Measurements from ENCODE around the gene PCDHGA8. TPM values are rescaled to one million over a fixed set of nuclear protein-coding genes. Genes with fewer than 3 reads are reported as not detected.
"Not testable (repeated sequence)": the region's sequence is repeated elsewhere in the genome, so short reads cannot be mapped to it uniquely, and the experiment has no call there.

PCDHGA8 gene
- total RNA-seq, 1 donor from 2014 or later, result 0.15 TPM

- intact Hi-C loops (cut with micrococcal nuclease), result loop anchor here (5.0 kb wide), 1 partner anchor 36 kb away; the partner anchor contains the start of gene PCDHGA5
Measured at GRCh38 chr5:141398608-141399007, 6.2 kb downstream of the PCDHGA8 start.

- intact Hi-C loops (cut with micrococcal nuclease), result loop anchor here (5.0 to 10.0 kb wide), 2 partner anchors 37 to 165 kb away; partner anchors contain the start of gene PCDHGA5
Measured at GRCh38 chr5:141399555-141400258, 7.3 kb downstream of the PCDHGA8 start.

GRCh38 chr5:141402553-141403243 lies 10.3 kb downstream of the PCDHGA8 start, which contains the start of gene PCDHGA9:
TSS of gene PCDHGA9 (plus strand) at chr5:141402778. CDS start at chr5:141402953, 175 bp downstream.
- intact Hi-C loops (cut with micrococcal nuclease), result loop anchor here (10.0 kb wide), 1 partner anchor 168 kb away; no protein-coding TSS in a partner anchor

DNA sequence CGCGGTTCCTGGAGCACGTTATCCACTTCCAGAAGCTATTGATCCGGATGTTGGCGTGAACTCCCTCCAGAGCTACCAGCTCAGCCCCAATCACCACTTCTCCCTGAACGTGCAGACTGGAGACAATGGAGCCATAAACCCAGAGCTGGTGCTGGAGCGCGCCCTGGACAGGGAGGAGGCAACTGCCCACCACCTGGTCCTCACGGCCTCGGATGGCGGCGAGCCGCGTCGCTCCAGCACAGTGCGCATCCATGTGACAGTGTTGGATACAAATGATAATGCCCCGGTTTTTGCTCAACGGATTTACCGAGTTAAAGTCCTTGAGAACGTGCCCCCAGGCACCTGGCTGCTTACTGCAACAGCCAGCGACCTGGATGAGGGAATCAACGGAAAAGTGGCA lies 11.0 kb downstream of the PCDHGA8 start:
- intact Hi-C loops (cut with micrococcal nuclease), result loop anchor here (10.0 kb wide), 1 partner anchor 169 kb away; no protein-coding TSS in a partner anchor

DNA sequence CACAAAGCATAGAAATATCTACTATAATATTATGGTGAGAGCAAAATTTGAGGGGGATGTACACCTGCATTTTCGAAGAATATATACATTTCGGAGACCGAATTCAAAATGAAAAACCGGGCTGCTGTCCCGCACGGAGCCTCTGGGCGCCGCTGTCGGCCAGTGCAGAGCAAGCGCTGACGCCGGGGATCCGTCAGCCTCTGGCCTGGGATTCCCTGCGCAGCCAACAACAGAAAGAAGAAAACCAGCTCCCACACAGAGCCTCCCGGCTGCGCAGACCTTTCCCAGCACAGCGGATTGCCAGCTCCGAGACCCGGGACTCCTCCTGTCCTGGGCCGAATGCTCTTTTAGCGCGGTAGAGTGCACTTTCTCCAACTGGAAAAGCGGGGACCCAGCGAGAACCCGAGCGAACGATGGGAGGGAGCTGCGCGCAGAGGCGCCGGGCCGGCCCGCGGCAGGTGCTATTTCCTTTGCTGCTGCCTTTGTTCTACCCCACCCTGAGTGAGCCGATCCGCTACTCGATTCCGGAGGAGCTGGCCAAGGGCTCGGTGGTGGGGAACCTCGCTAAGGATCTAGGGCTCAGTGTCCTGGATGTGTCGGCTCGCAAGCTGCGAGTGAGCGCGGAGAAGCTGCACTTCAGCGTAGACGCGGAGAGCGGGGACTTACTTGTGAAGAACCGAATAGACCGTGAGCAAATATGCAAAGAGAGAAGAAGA lies 15.5 kb downstream of the PCDHGA8 start, which contains the start of gene PCDHGB6:
Gene PCDHGB6 (plus strand): TSS at position 232 of the 716 bp plus-strand sequence. CDS start 182 bp downstream, at position 414.
- intact Hi-C loops (cut with micrococcal nuclease), result loop anchor here (1.0 to 10.0 kb wide), 2 partner anchors 156 to 173 kb away; no protein-coding TSS in a partner anchor

- intact Hi-C loops (cut with micrococcal nuclease), result loop anchor here (1.0 to 10.0 kb wide), 3 partner anchors 47 to 175 kb away; partner anchors contain the start of gene PCDHGA5
Measured at GRCh38 chr5:141409598-141410306, 17.3 kb downstream of the PCDHGA8 start.

DNA sequence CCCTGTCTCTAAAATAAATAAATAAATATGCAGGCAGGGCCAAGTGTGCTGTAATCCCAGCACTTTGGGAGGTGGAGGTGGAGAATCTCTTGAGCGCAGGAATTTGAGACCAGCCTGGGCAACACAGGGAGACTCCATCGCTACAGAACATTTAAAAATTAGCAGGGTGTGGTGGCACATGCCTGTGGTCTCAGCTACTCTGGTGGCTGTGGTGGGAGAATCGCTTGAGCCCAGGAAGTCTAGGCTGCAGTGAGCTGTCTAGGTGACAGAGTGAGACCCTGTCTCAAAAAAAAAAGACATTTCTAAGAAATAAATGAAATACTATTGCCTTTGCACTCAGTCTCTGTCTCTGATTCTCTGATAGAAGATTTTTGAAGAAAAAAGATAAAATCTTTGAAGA lies 19.1 kb downstream of the PCDHGA8 start:
- intact Hi-C loops (cut with micrococcal nuclease), result loop anchor here (5.0 kb wide), 1 partner anchor 49 kb away; the partner anchor contains the start of gene PCDHGA5

GRCh38 chr5:141412854-141413539 lies 20.6 kb downstream of the PCDHGA8 start, which contains the start of gene PCDHGA10:
TSS of gene PCDHGA10 (plus strand) at chr5:141412987. CDS start at chr5:141413176, 189 bp downstream.
- intact Hi-C loops (cut with micrococcal nuclease), result loop anchor here (1.0 to 5.0 kb wide), 4 partner anchors 51 to 151 kb away; partner anchors contain the start of gene PCDHGA5

DNA sequence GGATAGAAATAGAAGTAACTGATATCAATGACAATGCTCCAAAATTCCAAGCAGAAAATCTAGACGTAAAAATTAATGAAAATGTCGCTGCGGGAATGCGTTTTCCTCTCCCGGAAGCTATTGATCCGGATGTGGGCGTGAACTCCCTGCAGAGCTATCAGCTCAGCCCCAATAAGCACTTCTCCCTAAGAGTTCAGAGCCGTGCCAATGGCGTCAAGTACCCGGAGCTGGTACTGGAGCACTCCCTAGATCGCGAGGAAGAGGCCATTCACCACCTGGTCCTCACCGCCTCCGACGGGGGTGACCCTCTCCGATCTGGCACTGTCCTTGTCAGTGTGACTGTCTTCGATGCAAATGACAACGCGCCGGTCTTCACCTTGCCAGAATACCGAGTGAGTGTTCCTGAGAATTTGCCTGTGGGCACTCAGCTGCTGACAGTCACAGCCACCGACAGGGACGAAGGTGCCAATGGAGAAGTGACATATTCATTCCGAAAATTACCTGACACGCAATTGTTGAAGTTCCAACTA lies 21.2 kb downstream of the PCDHGA8 start:
- intact Hi-C loops (cut with micrococcal nuclease), result loop anchor here (1.0 to 5.0 kb wide), 3 partner anchors 51 to 151 kb away; partner anchors contain the start of gene PCDHGA5

GRCh38 chr5:141414548-141415274 lies 22.3 kb downstream of the PCDHGA8 start:
- intact Hi-C loops (cut with micrococcal nuclease), result loop anchor here (5.0 kb wide), 1 partner anchor 52 kb away; the partner anchor contains the start of gene PCDHGA5

- intact Hi-C loops (cut with micrococcal nuclease), result not testable (repeated sequence)
Measured at GRCh38 chr5:141415275-141415618, 22.8 kb downstream of the PCDHGA8 start.

- intact Hi-C loops (cut with micrococcal nuclease), result loop anchor here (1.0 to 2.0 kb wide), 4 partner anchors 95 to 141 kb away; partner anchors contain the start of gene TAF7
Measured at GRCh38 chr5:141417494-141418172, 25.2 kb downstream of the PCDHGA8 start, which contains the start of gene PCDHGB7. TSS of gene PCDHGB7 (plus strand) at chr5:141417677. CDS start at chr5:141417860, 183 bp downstream.

DNA sequence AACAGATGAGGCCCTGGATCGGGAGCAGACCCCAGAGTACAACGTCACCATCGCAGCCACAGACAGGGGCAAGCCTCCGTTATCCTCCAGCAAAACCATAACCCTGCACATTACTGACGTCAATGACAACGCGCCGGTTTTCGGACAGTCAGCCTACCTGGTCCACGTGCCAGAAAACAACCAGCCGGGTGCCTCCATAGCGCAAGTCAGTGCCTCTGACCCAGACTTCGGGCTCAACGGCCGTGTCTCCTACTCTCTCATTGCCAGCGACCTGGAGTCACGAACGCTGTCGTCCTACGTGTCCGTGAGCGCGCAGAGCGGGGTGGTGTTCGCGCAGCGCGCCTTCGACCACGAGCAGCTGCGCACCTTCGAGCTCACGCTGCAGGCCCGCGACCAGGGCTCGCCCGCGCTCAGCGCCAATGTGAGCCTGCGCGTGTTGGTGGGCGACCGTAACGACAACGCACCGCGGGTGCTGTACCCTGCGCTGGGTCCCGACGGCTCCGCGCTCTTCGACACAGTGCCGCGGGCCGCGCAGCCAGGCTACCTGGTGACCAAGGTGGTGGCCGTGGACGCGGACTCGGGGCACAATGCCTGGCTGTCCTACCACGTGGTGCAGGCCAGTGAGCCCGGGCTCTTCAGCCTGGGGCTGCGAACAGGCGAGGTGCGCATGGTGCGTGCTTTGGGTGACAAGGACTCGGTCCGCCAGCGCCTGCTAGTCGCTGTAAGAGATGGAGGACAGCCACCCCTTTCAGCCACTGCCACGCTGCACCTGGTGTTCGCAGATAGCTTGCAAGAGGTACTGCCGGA lies 26.8 kb downstream of the PCDHGA8 start:
- intact Hi-C loops (cut with micrococcal nuclease), result no loop called here

DNA sequence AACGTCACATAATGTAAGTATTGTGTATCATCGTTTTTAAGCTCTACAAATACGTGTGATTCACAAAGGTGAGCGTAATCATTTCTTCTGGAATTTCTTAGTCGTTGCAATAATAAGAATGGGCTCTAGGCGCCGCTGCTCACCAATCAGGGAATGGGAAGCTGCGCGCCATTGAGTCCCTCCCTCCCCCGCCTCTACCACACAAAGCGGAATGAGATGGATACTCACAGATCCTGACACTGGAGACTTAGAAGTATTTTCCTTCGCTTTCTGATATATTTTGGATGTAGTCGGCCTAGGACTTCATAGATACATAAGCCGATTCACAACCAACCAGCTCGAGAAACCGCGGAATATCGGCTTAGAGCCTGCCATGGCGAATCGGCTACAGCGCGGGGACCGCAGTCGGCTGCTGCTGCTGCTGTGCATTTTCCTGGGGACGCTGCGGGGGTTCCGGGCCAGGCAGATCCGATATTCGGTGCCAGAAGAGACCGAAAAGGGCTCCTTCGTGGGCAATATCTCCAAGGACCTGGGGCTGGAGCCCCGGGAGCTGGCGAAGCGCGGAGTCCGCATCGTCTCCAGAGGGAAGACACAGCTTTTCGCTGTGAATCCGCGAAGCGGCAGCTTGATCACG lies 28.5 kb downstream of the PCDHGA8 start, which contains the start of gene PCDHGA11:
Gene PCDHGA11 (plus strand): TSS at position 197 of the 634 bp plus-strand sequence. CDS start 177 bp downstream, at position 374.
- intact Hi-C loops (cut with micrococcal nuclease), result loop anchor here (1.0 to 10.0 kb wide), 4 partner anchors 56 to 576 kb away; partner anchors contain the start of genes PCDHA8, PCDHA9, PCDHGA4 and PCDHGB2

DNA sequence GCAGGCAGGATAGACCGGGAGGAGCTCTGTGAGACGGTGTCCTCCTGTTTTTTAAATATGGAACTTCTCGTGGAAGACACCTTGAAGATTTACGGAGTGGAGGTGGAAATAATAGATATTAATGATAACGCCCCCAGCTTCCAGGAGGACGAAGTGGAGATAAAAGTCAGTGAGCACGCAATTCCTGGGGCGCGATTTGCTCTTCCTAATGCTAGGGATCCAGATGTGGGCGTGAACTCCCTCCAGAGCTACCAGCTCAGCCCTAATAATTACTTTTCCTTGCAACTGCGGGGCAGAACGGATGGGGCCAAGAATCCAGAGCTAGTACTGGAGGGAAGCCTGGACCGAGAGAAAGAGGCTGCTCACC lies 29.0 kb downstream of the PCDHGA8 start:
- intact Hi-C loops (cut with micrococcal nuclease), result loop anchor here (5.0 to 10.0 kb wide), 3 partner anchors 56 to 577 kb away; partner anchors contain the start of genes PCDHA8, PCDHA9, PCDHGA4 and PCDHGB2

GRCh38 chr5:141422742-141423291 lies 30.4 kb downstream of the PCDHGA8 start:
- intact Hi-C loops (cut with micrococcal nuclease), result loop anchor here (5.0 to 10.0 kb wide), 3 partner anchors 54 to 578 kb away; partner anchors contain the start of genes PCDHA8, PCDHA9, PCDHGA4 and PCDHGB2

All from T-helper 1 cell treated with Interleukin-12 subunit alpha and Interleukin-12 subunit beta and Interleukin-4 antibody, amounts not matched to agents 30 ng/mL and 1 ng/mL, for 36 hours (primary cell).